ENCODE measurements around the gene AHCYL2.
"Not testable (repeated sequence)": the region's sequence is repeated elsewhere in the genome, so short reads cannot be mapped to it uniquely, and the experiment has no call there.

Gene AHCYL2

DNA sequence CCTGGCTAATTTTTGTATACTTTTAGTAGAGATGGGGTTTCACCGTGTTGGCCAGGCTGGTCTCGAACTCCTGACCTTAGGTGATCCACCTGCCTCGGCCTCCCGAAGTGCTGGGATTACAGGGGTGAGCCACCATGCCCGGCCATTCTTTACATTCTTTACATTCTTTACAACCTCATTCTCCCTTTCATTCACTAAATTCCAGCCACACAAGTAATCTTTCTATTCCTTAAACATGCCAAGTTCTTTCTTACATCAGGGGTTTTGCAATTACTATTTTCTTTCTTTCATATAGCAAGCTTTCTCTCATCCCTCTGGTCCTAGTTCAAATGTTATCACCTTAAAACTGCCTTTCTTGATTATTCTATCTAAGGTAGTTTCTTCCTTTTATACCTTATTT is 128.3 kb downstream of the AHCYL2 start:
- DNase-seq (ENCODE audit: low read depth): peak; percentile 48

GRCh38 chr7:129354428-129355157 is 129.8 kb downstream of the AHCYL2 start:
- no peak for DNase-seq (ENCODE audit: low read depth)

GRCh38 chr7:129356176-129356575 is 131.3 kb downstream of the AHCYL2 start:
- no peak for DNase-seq (ENCODE audit: low read depth)

- DNase-seq (ENCODE audit: low read depth): no peak
These were observed 134.3 kb downstream of the AHCYL2 start for GRCh38 chr7:129359176-129359575.

DNA sequence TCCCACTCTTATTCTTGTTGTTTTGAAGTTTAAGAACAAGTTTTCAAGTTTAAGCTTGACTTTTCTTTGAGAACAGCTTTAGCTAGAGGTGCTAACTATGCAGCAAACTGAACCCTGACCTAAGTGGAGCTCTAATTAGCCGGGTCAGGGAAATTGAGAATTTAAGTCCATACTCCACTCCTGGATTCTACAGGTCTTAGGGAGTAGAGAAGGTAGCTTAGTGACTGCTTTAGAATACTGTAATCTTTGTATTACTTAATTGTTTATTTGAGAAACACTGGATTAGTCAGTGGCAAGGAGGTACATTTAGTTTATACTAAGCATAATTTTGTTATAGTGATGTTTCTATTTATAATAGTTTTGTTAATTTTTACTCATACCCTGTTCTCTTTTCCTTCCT is 134.8 kb downstream of the AHCYL2 start:
- no peak for DNase-seq (ENCODE audit: low read depth)

DNA sequence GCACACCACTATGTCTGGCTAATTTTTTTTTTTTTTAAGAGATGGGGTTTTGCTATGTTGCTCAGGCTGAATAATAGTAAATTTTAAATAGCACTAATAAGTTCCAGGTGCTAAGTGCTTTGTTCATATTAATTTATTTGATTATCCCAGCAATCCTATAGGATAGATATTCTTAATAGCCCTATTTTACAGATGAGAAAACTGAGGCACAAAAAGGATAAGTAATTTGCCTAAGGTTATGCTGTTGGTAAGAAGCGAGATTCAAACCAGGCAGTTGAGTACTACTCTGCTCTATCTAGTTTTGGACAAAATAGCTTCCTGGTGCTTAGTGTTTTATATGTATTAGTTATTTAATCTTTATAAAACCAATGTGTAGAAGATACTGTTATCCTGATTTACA is 136.9 kb downstream of the AHCYL2 start:
- no peak for DNase-seq (ENCODE audit: low read depth)

GRCh38 chr7:129362496-129362895 is 137.7 kb downstream of the AHCYL2 start:
- no peak for DNase-seq (ENCODE audit: low read depth)

DNA sequence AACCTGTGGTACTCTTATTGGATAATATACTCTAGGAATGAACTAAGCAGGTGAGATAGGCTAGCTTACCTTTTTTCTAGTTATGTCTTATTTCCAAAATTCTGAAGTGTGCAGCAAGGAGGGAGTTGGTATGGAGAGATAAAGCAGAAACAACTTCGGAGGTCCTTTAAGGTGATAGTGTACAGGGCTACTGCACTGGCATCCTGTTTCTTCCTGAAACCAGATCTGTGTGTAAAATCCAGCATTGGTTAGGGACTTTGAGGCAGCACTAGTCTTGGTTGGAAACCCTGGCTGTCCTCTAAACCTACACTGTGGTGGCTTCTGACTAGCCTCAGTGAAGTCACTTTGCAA is 142.5 kb downstream of the AHCYL2 start:
- no peak for DNase-seq (ENCODE audit: low read depth)

- DNase-seq (ENCODE audit: low read depth): peak; percentile 69
These were observed 143.0 kb downstream of the AHCYL2 start for GRCh38 chr7:129367700-129368388.

- no peak for DNase-seq (ENCODE audit: low read depth)
These were observed 143.7 kb downstream of the AHCYL2 start for GRCh38 chr7:129368389-129368986.

DNA sequence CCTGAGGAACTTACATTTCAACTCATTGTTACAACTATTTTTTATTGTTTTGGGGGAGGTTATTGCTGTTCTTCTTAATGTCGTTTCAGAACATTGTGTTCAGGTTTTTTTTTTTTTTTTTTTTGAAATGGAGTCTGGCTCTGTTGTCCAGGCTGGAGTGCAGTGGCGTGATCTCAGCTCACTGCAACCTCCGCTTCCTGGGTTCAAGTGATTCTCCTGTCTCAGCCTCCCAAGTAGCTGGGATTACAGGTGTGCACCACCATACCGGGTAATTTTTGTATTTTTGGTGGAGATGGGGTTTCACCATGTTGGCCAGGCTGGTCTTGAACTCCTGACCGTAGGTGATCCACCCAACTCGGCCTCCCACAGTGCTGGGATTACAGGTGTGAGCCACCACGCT is 144.6 kb downstream of the AHCYL2 start:
- not testable (repeated sequence) for DNase-seq (ENCODE audit: low read depth)

DNA sequence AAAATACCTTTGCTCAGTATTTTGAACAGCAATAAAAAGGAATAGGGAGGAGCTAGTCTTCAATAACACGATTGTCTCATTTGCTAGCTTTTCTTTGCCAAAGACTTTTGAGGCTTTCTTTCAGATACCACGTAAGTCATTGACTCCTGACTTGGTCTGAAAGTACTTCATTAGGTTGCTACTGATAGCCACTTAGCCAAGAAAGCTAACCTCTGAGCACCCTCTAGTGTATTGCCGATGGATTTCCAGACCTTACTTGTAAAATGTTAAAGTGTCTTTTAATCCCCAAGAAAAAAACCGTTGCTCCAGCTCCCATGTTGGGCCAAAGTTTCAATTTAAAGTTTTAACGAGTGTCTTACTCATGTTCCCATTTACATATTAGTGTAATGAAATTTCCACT is 146.0 kb downstream of the AHCYL2 start:
- DNase-seq (ENCODE audit: low read depth): peak; percentile 28

- no peak for DNase-seq (ENCODE audit: low read depth)
These were observed 146.7 kb downstream of the AHCYL2 start for GRCh38 chr7:129371487-129371886.

- no peak for DNase-seq (ENCODE audit: low read depth)
These were observed 149.0 kb downstream of the AHCYL2 start for GRCh38 chr7:129373651-129374428.

- DNase-seq (ENCODE audit: low read depth): no peak
These were observed 150.5 kb downstream of the AHCYL2 start for GRCh38 chr7:129375141-129375938.

DNA sequence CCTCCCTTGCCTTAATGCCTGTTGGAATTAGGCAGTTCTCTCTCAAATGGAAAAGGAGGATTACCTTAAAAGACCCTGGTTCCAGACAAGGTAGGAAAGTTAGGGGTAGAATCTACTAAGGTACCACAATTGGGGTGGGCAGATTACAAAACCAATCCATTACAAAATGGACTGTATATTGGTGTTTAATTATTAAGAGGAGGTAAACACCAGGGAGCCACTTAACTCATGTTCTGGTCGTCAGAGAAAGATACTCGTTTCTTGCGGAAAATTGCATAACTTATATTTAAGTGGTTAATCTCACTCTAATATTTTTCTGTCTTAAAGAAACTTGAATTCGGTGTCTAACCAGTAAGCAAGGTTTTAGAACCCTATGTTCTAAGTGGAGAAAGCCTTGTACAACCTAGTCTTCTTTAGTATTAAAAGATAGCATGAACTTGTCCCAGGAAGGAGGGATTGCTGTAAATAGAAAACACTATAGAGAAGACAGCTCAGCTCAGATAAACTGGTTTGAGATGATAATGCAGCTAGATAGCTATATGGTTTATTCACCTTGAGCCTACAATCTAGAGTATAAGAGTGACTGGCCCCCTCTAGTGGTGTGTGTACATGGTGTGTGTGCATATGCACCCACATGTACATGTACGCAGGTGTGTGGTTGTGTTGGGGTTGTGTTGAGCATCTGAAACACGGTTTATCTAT is 151.4 kb downstream of the AHCYL2 start:
- peak; percentile 41 for DNase-seq (ENCODE audit: low read depth)

DNA sequence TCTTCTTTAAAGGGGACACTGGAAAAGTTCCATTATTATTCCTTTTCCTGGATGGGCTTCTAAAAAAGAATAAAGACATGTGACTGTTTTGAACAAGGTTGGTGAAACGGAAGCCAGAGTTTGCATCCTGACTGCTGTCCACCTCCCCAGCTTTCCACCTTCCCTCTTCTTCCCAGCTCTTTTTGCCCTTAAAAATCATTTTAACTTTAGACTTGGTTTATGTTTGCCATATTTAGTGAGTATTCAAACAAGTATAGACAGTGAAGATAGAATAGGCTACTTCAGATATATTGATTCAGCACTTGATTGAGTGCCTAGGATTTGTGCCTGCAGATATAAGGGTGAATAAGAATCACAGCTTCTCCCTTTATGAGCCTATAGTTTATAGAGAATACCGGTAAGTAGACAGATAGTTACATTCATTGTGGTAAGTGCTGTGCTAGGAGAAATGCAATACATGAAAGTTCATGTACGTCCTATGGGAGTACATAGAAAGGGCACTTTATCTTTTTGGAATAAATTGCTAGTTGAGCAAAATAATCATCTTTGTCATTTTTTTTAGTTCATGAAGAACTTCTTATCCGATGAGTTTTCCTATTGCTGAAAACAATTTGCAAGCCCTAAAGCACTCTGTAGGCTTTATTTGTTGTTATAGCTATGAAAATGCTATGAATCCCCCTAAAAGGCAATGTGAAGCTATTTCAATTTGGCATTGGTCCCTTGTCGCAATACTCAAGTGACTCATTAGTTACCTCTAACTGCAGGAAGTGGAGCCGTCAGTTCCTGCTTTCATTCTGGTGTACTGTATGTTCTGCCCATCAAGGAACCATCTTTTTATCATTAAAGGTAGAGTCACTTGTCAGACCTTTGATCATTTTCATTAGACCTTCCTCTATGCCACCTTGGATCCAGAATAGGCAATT is 152.2 kb downstream of the AHCYL2 start:
- peak; percentile 56 for DNase-seq (ENCODE audit: low read depth)

- DNase-seq (ENCODE audit: low read depth): no peak
These were observed 157.1 kb downstream of the AHCYL2 start for GRCh38 chr7:129381710-129382484.

GRCh38 chr7:129383542-129384132 is 158.8 kb downstream of the AHCYL2 start:
- DNase-seq (ENCODE audit: low read depth): no peak
